Stomach (tissue), 9 donors: ENCODE measurements around the gene KIAA1958. TPM values are rescaled to one million over a fixed set of nuclear protein-coding genes. Genes with fewer than 3 reads are reported as not detected.

Source experiments
- DNase-seq, 2 donors: peaks; one replicate each; pipeline versions ENCODE4 v3.0.0 to v3.0.0-alpha.2; 2013 to 2019
- H3K27ac ChIP-seq, 5 donors: fragments of 200-600 bp in 4 of 5; sonication (generic) in 4 of 5; one replicate each; pipeline ENCODE4 v1.5.1; 2013 to 2019; ENCODE audit warnings: mild to moderate bottlenecking in 1 of 5, moderate library complexity in 1 of 5
- H3K27me3 ChIP-seq, 3 donors: fragments of 200-600 bp; sonication (generic); one replicate each; pipeline ENCODE4 v1.5.1; 2017 to 2019; ENCODE audit warnings: mixed run types in 1 of 3
- H3K36me3 ChIP-seq, 4 donors: fragments of 200-600 bp; sonication (generic); 1 replicate in 3 of 4; 2 replicates in 1 of 4; pipeline ENCODE4 v1.5.1; 2016 to 2019
- H3K4me1 ChIP-seq, 4 donors: fragments of 200-600 bp; sonication (generic); one replicate each; pipeline ENCODE4 v1.5.1; 2016 to 2019
- H3K4me3 ChIP-seq, 4 donors: fragments of 200-600 bp; sonication (generic) in 3 of 4; one replicate each; pipeline ENCODE4 v1.5.1; 2016 to 2019; ENCODE audit warnings: mild to moderate bottlenecking in 1 of 4
- H3K9me3 ChIP-seq, 4 donors: fragments of 200-600 bp; sonication (generic); one replicate each; pipeline ENCODE4 v1.5.1; 2016 to 2019
- EP300 ChIP-seq: sonication (generic); formaldehyde crosslinking; IDR thresholded peaks from one replicate; pipeline ENCODE4 v1.6.1; 2017; ENCODE audit warnings: antibody characterized with exemption
- POLR2A ChIP-seq, 4 donors: fragments of 450-650 bp; IDR thresholded peaks; one replicate each; pipeline ENCODE4 v1.6.1; 2016; ENCODE audit warnings: antibody characterized with exemption in 4 of 4, control low read depth in 2 of 4, mild to moderate bottlenecking in 1 of 4, moderate library complexity in 1 of 4
- POLR2AphosphoS5 ChIP-seq, 3 donors: sonication (generic); formaldehyde crosslinking; IDR thresholded peaks; one replicate each; pipeline ENCODE4 v1.6.1; 2016; ENCODE audit warnings: antibody characterized with exemption in 3 of 3
- WGBS, 5 donors: extraction: QIAGEN DNeasy Blood & Tissue Kit in 3 of 5; methylation state at CpG; one replicate each; pipeline versions ENCODE4 v1.1.5 to v1.1.7; 2013 to 2018; 5-methylcytosine and 5-hydroxymethylcytosine counted together
- intact Hi-C: fragments of 100-400 bp; cut with DNase I; formaldehyde crosslinking; loops from one replicate; pipeline ENCODE4 v1.15.1; 2023; ENCODE audit warnings: low total_unique reads
- polyA plus RNA-seq, 3 donors: library from polyadenylated mRNA; stranded (reverse); fragments of 200-250 nt; gene quantifications; one replicate each; pipeline ENCODE4 v1.2.3, GENCODE V29; 2013
- total RNA-seq, 5 donors: library from RNA; depleted of rRNA; stranded (reverse); fragments of >200 nt; gene quantifications; one replicate each; pipeline versions ENCODE4 v1.1.0 to v1.2.3, GENCODE V29; 2014 to 2016
- TF ChIP-seq, protein P1 (sequence below), 7 experiments: fragments of 450-650 bp in 4 of 7; fragments of 200-600 bp in 3 of 7; sonication (generic) in 3 of 7; IDR thresholded peaks; one replicate each; pipeline ENCODE4 v1.5.1; 2016 to 2019; ENCODE audit warnings: antibody characterized with exemption in 7 of 7, control low read depth in 2 of 7, mild to moderate bottlenecking in 1 of 7
- donor health status: healthy with polysubstance abuse.
- donor health status: Bipolar disorder and iron deficiency.
- donor health status: healthy.

KIAA1958 gene
- total and polyA plus RNA-seq, 8 donors, result 0.60 to 77.7 (median 12.8) TPM

DNA sequence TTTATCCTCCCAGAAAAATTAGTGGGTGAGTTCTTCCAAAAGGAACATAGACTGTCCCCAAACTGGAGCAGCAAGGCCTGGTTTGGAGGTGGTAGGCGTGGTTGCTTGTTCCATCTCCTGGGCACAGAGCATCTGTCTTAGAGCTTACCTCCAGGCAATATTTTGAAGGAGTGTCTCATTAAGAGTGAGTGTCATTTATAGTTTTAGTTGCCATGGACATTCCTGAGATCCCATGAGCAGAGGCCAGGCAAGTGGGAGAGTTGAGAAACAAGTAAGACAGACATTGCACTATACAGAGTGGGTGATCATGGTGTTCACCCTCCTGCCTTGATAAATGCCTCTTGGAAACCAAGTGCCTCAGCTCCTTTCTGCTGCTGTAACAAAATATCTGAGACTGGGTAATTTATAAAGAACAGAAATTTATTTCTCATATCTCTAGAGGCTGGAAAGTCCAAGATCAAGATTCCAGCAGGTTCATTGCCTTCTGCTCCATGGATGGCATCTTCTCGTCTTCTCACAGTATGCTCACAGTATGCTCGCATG, 68.5 kb downstream of the KIAA1958 start:
- H3K36me3 ChIP-seq, result no peaks in the 10 kb centered on the region
- peak overlapping the region; percentile 45 to 81 (median 63) for H3K27ac ChIP-seq
- 94 to 98% (median 97%) methylated on average over 3 of the region's 3 CpGs for WGBS, 5 donors
- H3K27me3 ChIP-seq, result no peaks in the 10 kb centered on the region
- no peak for DNase-seq
- intact Hi-C loops, result no loop called here
- H3K9me3 ChIP-seq, result no peaks in the 10 kb centered on the region
- peaks cover 16 to 57% (median 37%) of the 10 kb centered on the region in 4 donors for H3K4me1 ChIP-seq
- H3K4me3 ChIP-seq, result no peak overlapping the region
- TF ChIP-seq POLR2AphosphoS5 (IDR thresholded peaks at IDR 0.05) (no peak), EP300 (no peak), POLR2A (IDR thresholded peaks at IDR 0.05) (no peak)
- TF ChIP-seq, protein P1, sequence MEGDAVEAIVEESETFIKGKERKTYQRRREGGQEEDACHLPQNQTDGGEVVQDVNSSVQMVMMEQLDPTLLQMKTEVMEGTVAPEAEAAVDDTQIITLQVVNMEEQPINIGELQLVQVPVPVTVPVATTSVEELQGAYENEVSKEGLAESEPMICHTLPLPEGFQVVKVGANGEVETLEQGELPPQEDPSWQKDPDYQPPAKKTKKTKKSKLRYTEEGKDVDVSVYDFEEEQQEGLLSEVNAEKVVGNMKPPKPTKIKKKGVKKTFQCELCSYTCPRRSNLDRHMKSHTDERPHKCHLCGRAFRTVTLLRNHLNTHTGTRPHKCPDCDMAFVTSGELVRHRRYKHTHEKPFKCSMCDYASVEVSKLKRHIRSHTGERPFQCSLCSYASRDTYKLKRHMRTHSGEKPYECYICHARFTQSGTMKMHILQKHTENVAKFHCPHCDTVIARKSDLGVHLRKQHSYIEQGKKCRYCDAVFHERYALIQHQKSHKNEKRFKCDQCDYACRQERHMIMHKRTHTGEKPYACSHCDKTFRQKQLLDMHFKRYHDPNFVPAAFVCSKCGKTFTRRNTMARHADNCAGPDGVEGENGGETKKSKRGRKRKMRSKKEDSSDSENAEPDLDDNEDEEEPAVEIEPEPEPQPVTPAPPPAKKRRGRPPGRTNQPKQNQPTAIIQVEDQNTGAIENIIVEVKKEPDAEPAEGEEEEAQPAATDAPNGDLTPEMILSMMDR (IDR thresholded peaks at IDR 0.05), result no peak

DNA sequence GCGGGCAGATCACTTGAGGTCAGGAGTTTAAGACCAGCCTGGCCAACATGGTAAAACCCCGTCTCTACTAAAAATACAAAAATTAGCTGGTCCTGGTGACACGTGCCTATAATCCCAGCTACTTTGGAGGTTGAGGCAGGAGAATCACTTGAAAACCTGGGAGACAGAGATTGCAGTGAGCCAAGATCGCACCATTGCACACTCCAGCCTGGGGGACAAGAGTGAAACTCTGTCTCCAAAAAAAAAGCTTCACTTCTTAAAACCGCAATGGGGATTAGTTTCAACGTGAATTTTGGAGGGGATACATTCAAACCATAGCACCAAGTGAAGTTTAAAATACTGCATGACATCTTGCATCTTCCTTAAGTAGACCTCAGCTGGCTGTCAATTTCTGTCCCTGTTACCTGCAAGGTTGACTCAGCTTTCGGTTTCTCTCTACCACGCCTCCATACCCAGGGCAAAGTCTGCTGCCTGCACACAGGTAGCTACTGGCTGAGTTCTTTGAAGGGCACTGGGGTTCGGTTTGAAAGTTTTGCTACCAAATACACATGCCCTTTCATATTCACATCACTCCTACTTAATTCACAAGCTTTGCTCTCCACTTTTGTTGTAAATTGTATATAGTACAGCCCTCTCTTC, 69.3 kb downstream of the KIAA1958 start:
- 43 to 65% (median 56%) methylated on average over 9 of the region's 9 CpGs for WGBS, 5 donors
- Histone ChIP-seq H3K27me3 (no peaks in the 10 kb centered on the region), H3K9me3 (no peaks in the 10 kb centered on the region), H3K4me1 (peaks cover 13 to 50% (median 33%) of the 10 kb centered on the region in 4 donors), H3K36me3 (no peaks in the 10 kb centered on the region), H3K27ac (peak overlapping the region; percentile 62 to 81 (median 63)), H3K4me3 (no peak overlapping the region)
- TF ChIP-seq POLR2AphosphoS5 (IDR thresholded peaks at IDR 0.05), result peak in 1 of 3 donors; percentile 51
- no peak for TF ChIP-seq POLR2A (IDR thresholded peaks at IDR 0.05)
- intact Hi-C loops, result no loop called here
- peak; percentile 68 to 86 for DNase-seq

DNA sequence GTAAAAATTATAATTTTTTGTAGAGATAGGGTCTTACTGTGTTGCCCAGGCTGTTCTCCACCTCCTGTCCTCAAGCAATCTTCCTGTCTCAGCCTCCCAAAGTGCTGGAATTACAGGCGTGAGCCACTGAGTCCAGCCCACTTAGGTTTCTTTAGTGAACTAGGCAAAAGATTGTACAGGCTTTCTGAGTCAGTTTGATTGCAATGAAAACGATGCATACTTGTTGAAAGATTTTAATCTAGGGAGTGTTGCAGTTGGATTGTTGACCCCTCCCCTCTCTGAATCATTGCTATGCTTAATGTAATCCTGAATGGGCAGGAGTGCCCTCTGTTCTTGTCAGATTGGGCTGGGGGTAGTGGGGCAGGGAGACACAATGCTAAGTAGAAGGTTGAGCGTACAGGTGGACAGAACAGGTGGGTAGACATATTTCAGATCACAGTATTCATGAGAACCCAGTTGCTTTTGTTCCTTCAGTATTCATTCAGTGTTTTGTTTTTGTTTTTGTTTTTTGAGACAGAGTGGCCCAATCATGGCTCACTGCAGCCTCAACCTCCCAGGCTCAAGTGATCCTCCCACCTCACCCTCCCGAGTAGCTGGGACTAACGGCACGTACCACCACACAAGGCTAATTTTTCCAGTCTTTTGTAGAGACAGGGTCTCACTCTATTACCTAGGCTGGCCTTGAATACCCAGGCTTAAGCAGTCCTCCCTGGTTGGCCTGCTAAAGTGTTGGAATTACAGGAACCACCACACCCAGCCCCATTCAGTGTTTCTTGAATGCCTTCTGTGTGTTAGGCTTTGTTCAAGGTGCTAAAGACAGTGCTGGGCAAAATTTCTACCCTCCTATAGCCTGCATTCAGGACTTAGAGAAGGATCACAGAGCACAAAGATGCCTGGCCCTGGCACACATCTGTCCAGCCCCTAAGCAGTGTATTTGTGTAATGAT, 70.1 kb downstream of the KIAA1958 start:
- TF ChIP-seq POLR2AphosphoS5 (IDR thresholded peaks at IDR 0.05), result no peak
- no peak for TF ChIP-seq POLR2A (IDR thresholded peaks at IDR 0.05)
- TF ChIP-seq, protein P1 (IDR thresholded peaks at IDR 0.05), result no peak
- Histone ChIP-seq H3K27ac (peak overlapping the region; percentile 62 to 81 (median 63)), H3K4me3 (no peak overlapping the region), H3K36me3 (no peaks in the 10 kb centered on the region), H3K4me1 (peaks cover 13 to 44% (median 31%) of the 10 kb centered on the region in 4 donors), H3K9me3 (no peaks in the 10 kb centered on the region), H3K27me3 (no peaks in the 10 kb centered on the region)
- intact Hi-C loops, result no loop called here
- no peak for DNase-seq
- WGBS, 5 donors, result 71 to 86% (median 75%) methylated on average over 6 of the region's 6 CpGs

DNA sequence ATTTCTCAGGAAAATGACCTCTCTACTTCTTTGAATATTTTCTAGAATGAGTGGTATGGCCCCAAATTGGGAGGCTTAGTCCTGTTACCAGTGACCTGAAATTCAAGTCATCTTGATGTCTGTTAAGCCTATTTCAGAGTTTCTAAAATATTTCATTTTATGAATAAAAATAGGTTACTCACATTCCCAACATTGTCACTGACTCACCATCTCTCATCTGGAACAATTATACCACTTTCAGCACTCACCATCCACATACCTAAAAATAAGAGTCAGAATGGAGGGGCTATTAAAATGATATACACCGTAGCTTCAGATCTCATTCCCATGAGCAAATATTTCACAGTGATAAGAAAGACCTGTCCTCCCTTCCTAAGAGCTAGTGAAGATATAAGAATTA, 71.8 kb downstream of the KIAA1958 start:
- Histone ChIP-seq H3K36me3 (no peaks in the 10 kb centered on the region), H3K27me3 (no peaks in the 10 kb centered on the region), H3K27ac (no peak overlapping the region), H3K9me3 (no peaks in the 10 kb centered on the region), H3K4me1 (peaks cover under 1 to 43% (median 19%) of the 10 kb centered on the region in 4 donors), H3K4me3 (no peak overlapping the region)
- intact Hi-C loops, result no loop called here
- no peak for TF ChIP-seq POLR2AphosphoS5 (IDR thresholded peaks at IDR 0.05)
- TF ChIP-seq, protein P1 (IDR thresholded peaks at IDR 0.05), result no peak
- TF ChIP-seq EP300, result no peak
- TF ChIP-seq POLR2A (IDR thresholded peaks at IDR 0.05), result no peak
- DNase-seq, result no peak
- WGBS, 5 donors, result 42 to 77% (median 64%) methylated on average over 1 of the region's 1 CpG
